PC-9 (cell line): Measurements from ENCODE around the gene MAN1A1. TPM values are rescaled to one million over a fixed set of nuclear protein-coding genes. Genes with fewer than 3 reads are reported as not detected.

Experiments used
- BruUV-seq: library from RNA; stranded (reverse); fragments of 400-500 nt; replicated peaks from 2 replicates; lab custom pipeline; 2021; lab: Mats Ljungman, UMichigan
- CTCF ChIA-PET: fragments of 300-600 bp; sonication (Branson Sonifier 250); formaldehyde crosslinking; loops from one replicate; lab custom pipeline; 2022; ENCODE audit warnings: antibody characterized with exemption; lab: Charles Lee
- POLR2A ChIA-PET: fragments of 300-600 bp; sonication (Branson Sonifier 250); formaldehyde crosslinking; loops from one replicate; lab custom pipeline; 2022; ENCODE audit warnings: antibody characterized with exemption; ENCODE audit not compliant: unreplicated experiment; lab: Charles Lee
- DNase-seq, 2 experiments: peaks; one replicate each; pipeline versions ENCODE4 v3.0.0 to v3.0.0-alpha.2; 2015 to 2022; ENCODE audit warnings: mixed read lengths in 1 of 2
- H2AFZ ChIP-seq: fragments of 200-600 bp; sonication (generic); 2 replicates; pipeline ENCODE4 v1.8.1; 2017; ENCODE audit warnings: antibody characterized with exemption
- H3F3A ChIP-seq: fragments of 200-600 bp; sonication (generic); 2 replicates; pipeline ENCODE4 v1.8.1; 2017; ENCODE audit warnings: antibody characterized with exemption, mild to moderate bottlenecking, low read depth; ENCODE audit not compliant: insufficient read depth
- H3K27ac ChIP-seq: fragments of 200-600 bp; sonication (generic); 2 replicates; pipeline ENCODE4 v1.6.1; 2016; ENCODE audit warnings: mixed run types
- H3K27me3 ChIP-seq: fragments of 200-600 bp; sonication (generic); 2 replicates; pipeline ENCODE4 v1.6.1; 2016; ENCODE audit warnings: low read depth, mixed run types; ENCODE audit not compliant: insufficient read depth
- H3K36me3 ChIP-seq: fragments of 200-600 bp; sonication (generic); 2 replicates; pipeline ENCODE4 v1.6.1; 2016; ENCODE audit warnings: low read depth, mixed run types
- H3K4me1 ChIP-seq: fragments of 200-600 bp; sonication (generic); replicated peaks from 2 replicates; pipeline ENCODE4 v1.6.1; 2016; ENCODE audit warnings: mixed run types; ENCODE audit not compliant: insufficient read depth
- H3K4me2 ChIP-seq: fragments of 200-600 bp; sonication (generic); 2 replicates; pipeline ENCODE4 v1.6.1; 2017; ENCODE audit warnings: mixed run types
- H3K4me3 ChIP-seq: fragments of 200-600 bp; sonication (generic); 2 replicates; pipeline ENCODE4 v1.6.1; 2016; ENCODE audit warnings: mixed run types
- H3K79me2 ChIP-seq: fragments of 200-600 bp; sonication (generic); 2 replicates; pipeline ENCODE4 v1.6.1; 2017; ENCODE audit warnings: low read depth, mixed run types
- H3K9me2 ChIP-seq: fragments of 200-600 bp; sonication (generic); 2 replicates; pipeline ENCODE4 v1.8.1; 2017; ENCODE audit warnings: mild to moderate bottlenecking; ENCODE audit not compliant: insufficient read depth
- H3K9me3 ChIP-seq: fragments of 200-600 bp; sonication (generic); 2 replicates; pipeline ENCODE4 v1.8.1; 2016; ENCODE audit warnings: low read depth; ENCODE audit not compliant: insufficient read depth
- H4K20me1 ChIP-seq: fragments of 200-600 bp; sonication (generic); 2 replicates; pipeline ENCODE4 v1.8.1; 2017; ENCODE audit not compliant: insufficient read depth
- EZH2 ChIP-seq: fragments of 200-600 bp; sonication (generic); IDR thresholded peaks from 2 replicates; pipeline ENCODE4 v1.8.0; 2017; ENCODE audit warnings: antibody characterized with exemption, low read depth
- intact Hi-C: fragments of 100-400 bp; cut with micrococcal nuclease; formaldehyde crosslinking; loops from one replicate; pipeline ENCODE4 v1.10.0; 2022; ENCODE audit not compliant: unreplicated experiment
- total RNA-seq: library from RNA; stranded (reverse); gene quantifications from 2 replicates; pipeline ENCODE4 v1.2.3, GENCODE V29; 2021
- TF ChIP-seq, protein P1 (sequence below): fragments of 200-600 bp; sonication (generic); conservative IDR thresholded peaks from 2 replicates; pipeline ENCODE4 v1.6.1; 2017; ENCODE audit warnings: mixed run types, antibody characterized with exemption, mild to moderate bottlenecking, moderate library complexity

Gene MAN1A1
- total RNA-seq, 1 experiment from 2014 or later: 13.4 TPM

- H3K36me3 ChIP-seq: no peaks in the 10 kb centered on the region
- H3K9me2 ChIP-seq: no peaks in the 10 kb centered on the region
- H3K4me1 ChIP-seq: peaks cover 31% of the 10 kb centered on the region
- H3K27ac ChIP-seq: no peak overlapping the region
- BruUV-seq: no TSS peak
- no peaks in the 10 kb centered on the region for H4K20me1 ChIP-seq
- no peak overlapping the region for H2AFZ ChIP-seq
- no peak for TF ChIP-seq EZH2
- POLR2A ChIA-PET: interaction anchor here (0.6 kb wide), 1 partner anchor 258 kb away, joined by 6 read pairs; no protein-coding TSS in a partner anchor
- 0 out of 2 replicates have a peak overlapping the region, but pooled peaks have one; percentile 11 for H3K4me2 ChIP-seq
- H3K79me2 ChIP-seq: peaks cover 13% of the 10 kb centered on the region; the same call in 1 of the 2 replicates
- peaks cover 5% of the 10 kb centered on the region; the same call in 1 of the 2 replicates for H3F3A ChIP-seq
- DNase-seq: no peak
- intact Hi-C loops: loop anchor here (5.0 kb wide), 2 partner anchors 137 to 198 kb away; no protein-coding TSS in a partner anchor
- CTCF ChIA-PET: no interaction called here
- no peaks in the 10 kb centered on the region for H3K27me3 ChIP-seq
- H3K9me3 ChIP-seq: no peaks in the 10 kb centered on the region
- H3K4me3 ChIP-seq: no peak overlapping the region
These were observed 4.4 kb downstream of the MAN1A1 start for GRCh38 chr6:119345114-119345513.

DNA sequence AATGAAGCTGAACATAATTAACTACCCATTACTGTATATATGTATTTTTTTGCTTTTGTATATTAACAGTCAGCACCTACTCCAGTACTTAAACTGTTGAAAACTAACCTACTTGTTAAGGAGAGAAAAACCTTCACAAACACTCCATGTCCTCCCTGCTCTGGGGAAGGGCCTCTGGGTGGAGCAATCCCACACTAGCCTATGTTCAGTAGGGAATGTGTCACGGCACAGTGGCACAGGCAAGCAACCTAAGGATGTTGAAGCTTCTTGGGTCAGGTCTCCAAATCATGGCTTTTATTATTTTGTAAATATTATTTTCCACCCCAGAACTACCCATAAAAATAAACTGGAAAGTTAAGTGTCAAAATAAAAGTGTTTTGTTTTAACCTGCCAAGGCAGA is 5.3 kb downstream of the MAN1A1 start:
- intact Hi-C loops: no loop called here
- Histone ChIP-seq H3K4me3 (no peak overlapping the region), H3K9me2 (no peaks in the 10 kb centered on the region), H3K79me2 (peaks cover 13% of the 10 kb centered on the region; the same call in 1 of the 2 replicates), H3F3A (peaks cover 5% of the 10 kb centered on the region; the same call in 1 of the 2 replicates), H2AFZ (no peak overlapping the region), H3K9me3 (no peaks in the 10 kb centered on the region), H3K4me1 (peaks cover 31% of the 10 kb centered on the region), H3K4me2 (no peak overlapping the region), H3K36me3 (no peaks in the 10 kb centered on the region), H3K27me3 (no peaks in the 10 kb centered on the region), H4K20me1 (no peaks in the 10 kb centered on the region), H3K27ac (no peak overlapping the region)
- POLR2A ChIA-PET: interaction anchor here (0.6 kb wide), 1 partner anchor 1895 kb away, joined by 10 read pairs; no protein-coding TSS in a partner anchor
- CTCF ChIA-PET: no interaction called here
- no TSS peak for BruUV-seq
- TF ChIP-seq EZH2: no peak
- TF ChIP-seq, protein P1, sequence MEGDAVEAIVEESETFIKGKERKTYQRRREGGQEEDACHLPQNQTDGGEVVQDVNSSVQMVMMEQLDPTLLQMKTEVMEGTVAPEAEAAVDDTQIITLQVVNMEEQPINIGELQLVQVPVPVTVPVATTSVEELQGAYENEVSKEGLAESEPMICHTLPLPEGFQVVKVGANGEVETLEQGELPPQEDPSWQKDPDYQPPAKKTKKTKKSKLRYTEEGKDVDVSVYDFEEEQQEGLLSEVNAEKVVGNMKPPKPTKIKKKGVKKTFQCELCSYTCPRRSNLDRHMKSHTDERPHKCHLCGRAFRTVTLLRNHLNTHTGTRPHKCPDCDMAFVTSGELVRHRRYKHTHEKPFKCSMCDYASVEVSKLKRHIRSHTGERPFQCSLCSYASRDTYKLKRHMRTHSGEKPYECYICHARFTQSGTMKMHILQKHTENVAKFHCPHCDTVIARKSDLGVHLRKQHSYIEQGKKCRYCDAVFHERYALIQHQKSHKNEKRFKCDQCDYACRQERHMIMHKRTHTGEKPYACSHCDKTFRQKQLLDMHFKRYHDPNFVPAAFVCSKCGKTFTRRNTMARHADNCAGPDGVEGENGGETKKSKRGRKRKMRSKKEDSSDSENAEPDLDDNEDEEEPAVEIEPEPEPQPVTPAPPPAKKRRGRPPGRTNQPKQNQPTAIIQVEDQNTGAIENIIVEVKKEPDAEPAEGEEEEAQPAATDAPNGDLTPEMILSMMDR: no peak
- DNase-seq: no peak

GRCh38 chr6:119343573-119344146 is 5.9 kb downstream of the MAN1A1 start:
- Histone ChIP-seq H3K27ac (no peak overlapping the region), H3K79me2 (peaks cover 13% of the 10 kb centered on the region; the same call in 1 of the 2 replicates), H3K4me2 (no peak overlapping the region), H3K4me3 (no peak overlapping the region), H3K9me3 (no peaks in the 10 kb centered on the region), H3F3A (peaks cover 5% of the 10 kb centered on the region; the same call in 1 of the 2 replicates), H3K9me2 (no peaks in the 10 kb centered on the region), H2AFZ (no peak overlapping the region), H3K27me3 (no peaks in the 10 kb centered on the region), H4K20me1 (no peaks in the 10 kb centered on the region), H3K4me1 (peaks cover 31% of the 10 kb centered on the region), H3K36me3 (no peaks in the 10 kb centered on the region)
- CTCF ChIA-PET: no interaction called here
- POLR2A ChIA-PET: interaction anchor here (0.6 kb wide), 1 partner anchor 1894 kb away, joined by 10 read pairs; no protein-coding TSS in a partner anchor
- no peak for DNase-seq
- no TSS peak for BruUV-seq
- intact Hi-C loops: no loop called here
- TF ChIP-seq, protein P1: no peak
- no peak for TF ChIP-seq EZH2
